Heart left ventricle (tissue), 16 donors: ENCODE data around the gene SNX3. TPM values are rescaled to one million over a fixed set of nuclear protein-coding genes. Genes with fewer than 3 reads are reported as not detected.

ENCODE experiments used
- ATAC-seq, 4 donors: fragments of 200-7000 bp; cut with Tn5 transposase; one replicate each; pipeline ENCODE4 v1.9.1; 2020 to 2022; ENCODE audit warnings: moderate library complexity in 4 of 4, mild to moderate bottlenecking in 3 of 4, moderate number of reproducible peaks in 1 of 4
- DNase-seq, 5 donors: peaks; one replicate each; pipeline ENCODE4 v3.0.0-alpha.2; 2020
- H3K27ac ChIP-seq, 12 donors: fragments of 200-600 bp; sonication (generic) in 4 of 12; one replicate each; pipeline versions ENCODE4 v1.5.0 to v1.8.0; 2016 to 2022; ENCODE audit warnings: mild to moderate bottlenecking in 2 of 12
- H3K27me3 ChIP-seq, 9 donors: fragments of 200-600 bp; sonication (generic) in 2 of 9; one replicate each; pipeline versions ENCODE4 v1.5.1 to v1.8.0; 2016 to 2022; ENCODE audit warnings: mild to moderate bottlenecking in 3 of 9
- H3K36me3 ChIP-seq, 9 donors: fragments of 200-600 bp; sonication (generic) in 2 of 9; one replicate each; pipeline versions ENCODE4 v1.5.0 to v1.8.0; 2018 to 2022; ENCODE audit warnings: mild to moderate bottlenecking in 2 of 9
- H3K4me1 ChIP-seq, 12 donors: fragments of 200-600 bp; sonication (generic) in 4 of 12; one replicate each; pipeline versions ENCODE4 v1.5.0 to v1.8.0; 2016 to 2022; ENCODE audit warnings: mild to moderate bottlenecking in 3 of 12
- H3K4me3 ChIP-seq, 12 donors: fragments of 200-600 bp; sonication (generic) in 4 of 12; one replicate each; pipeline versions ENCODE4 v1.5.0 to v1.8.0; 2017 to 2022; ENCODE audit warnings: mild to moderate bottlenecking in 9 of 12, moderate library complexity in 4 of 12
- H3K9me3 ChIP-seq, 12 donors: fragments of 200-600 bp; sonication (generic) in 4 of 12; one replicate each; pipeline versions ENCODE4 v1.5.0 to v1.8.0; 2016 to 2022; ENCODE audit warnings: mild to moderate bottlenecking in 1 of 12
- CTCF ChIP-seq, 12 donors: fragments of 200-600 bp; sonication (generic) in 4 of 12; IDR thresholded peaks; one replicate each; pipeline versions ENCODE4 v1.5.0 to v1.8.0; 2018 to 2022; ENCODE audit warnings: antibody characterized with exemption in 12 of 12, mild to moderate bottlenecking in 5 of 12
- POLR2A ChIP-seq, 2 donors: fragments of 450-650 bp; IDR thresholded peaks; one replicate each; pipeline ENCODE4 v1.6.1; 2017; ENCODE audit warnings: antibody characterized with exemption in 2 of 2, mild to moderate bottlenecking in 2 of 2, moderate library complexity in 2 of 2
- WGBS, 4 donors: extraction: QIAGEN DNeasy Blood & Tissue Kit in 2 of 4; methylation state at CpG; one replicate each; pipeline versions ENCODE4 v1.1.5 to v1.1.7; 2013 to 2018; 5-methylcytosine and 5-hydroxymethylcytosine counted together
- intact Hi-C, 10 donors: fragments of 100-400 bp; cut with DNase I; formaldehyde crosslinking; loops; one replicate each; pipeline versions ENCODE4 v1.11.1 to v1.14.2; 2022
- polyA plus RNA-seq, 2 donors: library from polyadenylated mRNA; stranded (reverse); fragments of 200-250 nt; gene quantifications; one replicate each; pipeline ENCODE4 v1.2.3, GENCODE V29; 2013
- total RNA-seq, 9 donors: library from RNA; depleted of rRNA in 2 of 9; stranded (reverse); fragments of >200 nt in 2 of 9; fragmentation: NEBNext Ultra II Directional in 3 of 9; extraction: Animal tissue kit (Norgen Biotek cat#: 25700) in 3 of 9; gene quantifications; one replicate each; pipeline versions ENCODE4 v1.1.0 to v1.2.4, GENCODE V29; 2016 to 2023
- donor health status: ischemic (EF 13 %, LVEDD 7.1; RV severe dilation, severe dysfunction).
- donor health status: healthy with polysubstance abuse.
- donor health status: DM: no; HTN: yes; CAD: no.
- donor health status: DM: no; HTN: no; CAD: no.
- donor health status: ischemic (EF 25% LVEDD 6.9; RV normal size, moderate dysfunction).
- donor health status: ischemic (EF 25% LVEDD 5.7; RV mildly dilated, moderate dysfunction).
- donor health status: healthy.
- donor health status: DM: yes; HTN: yes; CAD: no.
- donor health status: ischemic (EF 35%, LVEDD 5.7; RV mildly dilated, moderate dysfunction).
- donor health status: nonischemic (EF 11% LVEDD 7.7; RV severe dilation, severe dysfunction).
- donor health status: DM: yes; HTN: yes; CAD: no.
- donor health status: PGD.
- donor health status: ischemic (EF 29% LVEDD 5.4; RV normal size, mild dysfunction).
- donor health status: nonischemic (EF 23%, LVEDD 6.1; RV moderate dilation, normal function).

SNX3 gene
- total and polyA plus RNA-seq, 11 donors, result 180 to 259 (median 229) TPM

GRCh38 chr6:108165714-108166663, 94.9 kb downstream of the SNX3 start, which contains the start of gene NR2E1:
TSS of gene NR2E1 (plus strand) at chr6:108166022. CDS start at chr6:108166766, 744 bp downstream.
- H3K4me1 ChIP-seq, result peaks cover 2 to 68% (median 47%) of the 10 kb centered on the region in 12 donors
- TF ChIP-seq POLR2A (IDR thresholded peaks at IDR 0.05), result no peak
- TF ChIP-seq CTCF (IDR thresholded peaks at IDR 0.05), result no peak
- no peak within 1 kb of the TSS for H3K27ac ChIP-seq
- WGBS, 4 donors, result 1 to 2% (median 2%) methylated on average over 39 to 54 of the region's 54 CpGs
- no peak for ATAC-seq
- peak within 1 kb of the TSS in 8 of 12 donors; percentile 1 to 32 (median 14) for H3K4me3 ChIP-seq
- no peak for DNase-seq
- H3K9me3 ChIP-seq, result no peaks in the 10 kb centered on the region
- intact Hi-C loops, result no loop called here
- H3K27me3 ChIP-seq, result peaks cover 88 to 100% (median 100%) of the 10 kb centered on the region in 9 donors
- no peaks in the 10 kb centered on the region for H3K36me3 ChIP-seq

GRCh38 chr6:108164815-108165706, 95.8 kb downstream of the SNX3 start:
- intact Hi-C loops, result no loop called here
- Histone ChIP-seq H3K27me3 (peaks cover 90 to 100% (median 100%) of the 10 kb centered on the region in 9 donors), H3K36me3 (no peaks in the 10 kb centered on the region), H3K27ac (no peak overlapping the region), H3K4me1 (peaks cover 2 to 68% (median 47%) of the 10 kb centered on the region in 12 donors), H3K4me3 (peak overlapping the region in 5 of 12 donors; percentile 1 to 10 (median 3)), H3K9me3 (no peaks in the 10 kb centered on the region)
- 3 to 6% (median 4%) methylated on average over 33 to 69 of the region's 69 CpGs for WGBS, 4 donors
- no peak for TF ChIP-seq CTCF (IDR thresholded peaks at IDR 0.05)
- TF ChIP-seq POLR2A (IDR thresholded peaks at IDR 0.05), result no peak
- no peak for ATAC-seq
- DNase-seq, result no peak

- ATAC-seq, result no peak
- Histone ChIP-seq H3K4me1 (peaks cover 2 to 62% (median 45%) of the 10 kb centered on the region in 12 donors), H3K27ac (no peak overlapping the region), H3K27me3 (peaks cover 90 to 100% (median 100%) of the 10 kb centered on the region in 9 donors), H3K9me3 (no peaks in the 10 kb centered on the region), H3K36me3 (no peaks in the 10 kb centered on the region), H3K4me3 (no peak overlapping the region)
- intact Hi-C loops, result no loop called here
- 0 to 2% (median 2%) methylated on average over 16 to 17 of the region's 17 CpGs for WGBS, 4 donors
- TF ChIP-seq POLR2A (IDR thresholded peaks at IDR 0.05) (no peak), CTCF (IDR thresholded peaks at IDR 0.05) (no peak)
- DNase-seq, result no peak
Measured at GRCh38 chr6:108164543-108164814, 96.4 kb downstream of the SNX3 start.
